Mesodermal cell (in vitro differentiated cells): ENCODE data around the gene HNRNPLL.

Experiments
- H3K27ac ChIP-seq: 2 replicates; pipeline ENCODE4 v1.7.0; 2013; ENCODE audit warnings: mild to moderate bottlenecking, low read depth, low read length, moderate library complexity; ENCODE audit not compliant: severe bottlenecking
- H3K36me3 ChIP-seq: 2 replicates; pipeline ENCODE4 v1.7.1; 2013; ENCODE audit warnings: mild to moderate bottlenecking, low read length, moderate library complexity; ENCODE audit not compliant: control insufficient read depth, insufficient read depth
- H3K4me1 ChIP-seq: one replicate; pipeline ENCODE4 v1.7.1; 2013; ENCODE audit warnings: mild to moderate bottlenecking, low read length; ENCODE audit not compliant: insufficient read depth, control insufficient read depth, poor library complexity, severe bottlenecking
- H3K4me3 ChIP-seq: 2 replicates; pipeline ENCODE4 v1.7.0; 2013; ENCODE audit warnings: low read length, control low read depth, mild to moderate bottlenecking; ENCODE audit not compliant: insufficient read depth, poor library complexity, severe bottlenecking; ENCODE audit errors: extremely low read depth
- H3K9me3 ChIP-seq: 2 replicates; pipeline ENCODE4 v1.7.1; 2013; ENCODE audit warnings: mild to moderate bottlenecking, low read length, moderate library complexity; ENCODE audit not compliant: control insufficient read depth
- WGBS, 2 experiments: methylation state at CpG; one replicate each; pipeline ENCODE4 v1.1.5; 2013; ENCODE audit warnings: missing lambda C conversion rate in 2 of 2; ENCODE audit not compliant: insufficient coverage in 2 of 2; 5-methylcytosine and 5-hydroxymethylcytosine counted together

HNRNPLL gene

GRCh38 chr2:38514603-38515154, 88.0 kb downstream of the HNRNPLL start:
- peaks cover 4% of the 10 kb centered on the region for H3K4me1 ChIP-seq
- H3K36me3 ChIP-seq, result no peaks in the 10 kb centered on the region
- H3K9me3 ChIP-seq, result no peaks in the 10 kb centered on the region
- no peak overlapping the region for H3K4me3 ChIP-seq
- H3K27ac ChIP-seq, result no peak overlapping the region
- 90% methylated on average over 2 to 3 of the region's 3 CpGs for WGBS, 2 experiments

GRCh38 chr2:38512211-38512610, 90.5 kb downstream of the HNRNPLL start:
- Histone ChIP-seq H3K27ac (no peak overlapping the region), H3K9me3 (no peaks in the 10 kb centered on the region), H3K4me1 (peaks cover 4% of the 10 kb centered on the region), H3K4me3 (no peak overlapping the region), H3K36me3 (no peaks in the 10 kb centered on the region)
- 86 to 100% methylated on average over 1 of the region's 3 CpGs for WGBS, 2 experiments
